Loucy (cell line): ENCODE results near the gene F7.

Experiments
- H2AFZ ChIP-seq: fragments of 200-600 bp; sonication (generic); 2 replicates; pipeline ENCODE4 v1.6.0; 2016; ENCODE audit warnings: antibody characterized with exemption, mild to moderate bottlenecking, low read length, moderate library complexity
- H3F3A ChIP-seq: fragments of 200-600 bp; 2 replicates; pipeline ENCODE4 v1.6.0; 2016; ENCODE audit warnings: antibody characterized with exemption, low read depth, mild to moderate bottlenecking
- H3K27me3 ChIP-seq: fragments of 200-600 bp; sonication (generic); 2 replicates; pipeline ENCODE4 v1.6.1; 2014; ENCODE audit warnings: low read length, mild to moderate bottlenecking; ENCODE audit not compliant: insufficient read depth, poor library complexity, severe bottlenecking
- H3K36me3 ChIP-seq: fragments of 200-600 bp; sonication (generic); 2 replicates; pipeline ENCODE4 v1.6.1; 2016; ENCODE audit warnings: low read length; ENCODE audit not compliant: insufficient read depth
- H3K4me1 ChIP-seq: fragments of 200-600 bp; sonication (generic); 2 replicates; pipeline ENCODE4 v1.5.1; 2014; ENCODE audit warnings: low read length, mild to moderate bottlenecking; ENCODE audit not compliant: insufficient read depth, poor library complexity, severe bottlenecking
- H3K4me2 ChIP-seq: fragments of 200-600 bp; sonication (generic); 2 replicates; pipeline ENCODE4 v1.6.0; 2014; ENCODE audit warnings: antibody characterized with exemption, low read length, low read depth, mild to moderate bottlenecking; ENCODE audit not compliant: poor library complexity, severe bottlenecking
- H3K4me3 ChIP-seq: fragments of 200-600 bp; sonication (generic); 2 replicates; pipeline ENCODE4 v1.5.1; 2014; ENCODE audit warnings: low read length, mild to moderate bottlenecking, mixed read lengths; ENCODE audit not compliant: poor library complexity, severe bottlenecking
- H3K79me2 ChIP-seq: fragments of 200-600 bp; sonication (generic); 2 replicates; pipeline ENCODE4 v1.6.1; 2014; ENCODE audit warnings: low read length; ENCODE audit not compliant: insufficient read depth
- H3K9ac ChIP-seq: fragments of 200-600 bp; sonication (generic); 2 replicates; pipeline ENCODE4 v1.6.0; 2014; ENCODE audit warnings: mild to moderate bottlenecking, low read depth, low read length, moderate library complexity; ENCODE audit not compliant: poor library complexity, severe bottlenecking
- H3K9me2 ChIP-seq: fragments of 200-600 bp; sonication (generic); replicated peaks from 2 replicates; pipeline ENCODE4 v1.6.1; 2016; ENCODE audit warnings: low read depth, low read length, mixed read lengths
- H3K9me3 ChIP-seq: fragments of 200-600 bp; sonication (generic); 2 replicates; pipeline ENCODE4 v1.6.1; 2014; ENCODE audit warnings: mild to moderate bottlenecking, antibody characterized with exemption, low read length, low read depth; ENCODE audit not compliant: insufficient read depth
- H4K20me1 ChIP-seq: fragments of 200-600 bp; sonication (generic); 2 replicates; pipeline ENCODE4 v1.6.0; 2014; ENCODE audit warnings: antibody characterized with exemption, low read length, mild to moderate bottlenecking; ENCODE audit not compliant: insufficient read depth, poor library complexity, severe bottlenecking
- EZH2phosphoT487 ChIP-seq: fragments of 200-600 bp; IDR thresholded peaks from 2 replicates; pipeline ENCODE4 v1.6.1; 2018; ENCODE audit warnings: antibody characterized with exemption, mild to moderate bottlenecking, moderate library complexity, borderline replicate concordance
- TF ChIP-seq, protein P1 (sequence below): fragments of 200-600 bp; sonication (generic); conservative IDR thresholded peaks from 2 replicates; pipeline ENCODE4 v1.5.1; 2014; ENCODE audit warnings: mild to moderate bottlenecking, antibody characterized with exemption, low read length

Gene F7

DNA sequence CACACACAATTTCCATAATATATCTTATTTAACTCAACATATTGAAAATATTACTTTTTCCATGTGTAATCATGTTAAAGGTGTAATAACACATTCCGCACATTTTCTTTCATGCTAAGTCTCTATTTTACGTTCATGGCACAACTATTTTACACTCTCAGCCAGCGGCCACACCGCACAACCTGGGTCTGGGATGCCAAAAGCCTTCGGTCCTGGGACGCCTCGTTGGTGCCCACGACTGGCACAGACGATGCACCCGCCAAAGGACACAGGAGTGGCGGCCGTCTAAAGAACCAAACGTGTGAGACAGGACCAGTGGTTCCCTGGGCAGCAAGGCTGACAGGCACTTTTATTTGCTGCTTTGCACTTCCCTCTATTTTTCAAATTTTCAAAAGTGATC lies 42.8 kb downstream of the F7 start:
- TF ChIP-seq, protein P1, sequence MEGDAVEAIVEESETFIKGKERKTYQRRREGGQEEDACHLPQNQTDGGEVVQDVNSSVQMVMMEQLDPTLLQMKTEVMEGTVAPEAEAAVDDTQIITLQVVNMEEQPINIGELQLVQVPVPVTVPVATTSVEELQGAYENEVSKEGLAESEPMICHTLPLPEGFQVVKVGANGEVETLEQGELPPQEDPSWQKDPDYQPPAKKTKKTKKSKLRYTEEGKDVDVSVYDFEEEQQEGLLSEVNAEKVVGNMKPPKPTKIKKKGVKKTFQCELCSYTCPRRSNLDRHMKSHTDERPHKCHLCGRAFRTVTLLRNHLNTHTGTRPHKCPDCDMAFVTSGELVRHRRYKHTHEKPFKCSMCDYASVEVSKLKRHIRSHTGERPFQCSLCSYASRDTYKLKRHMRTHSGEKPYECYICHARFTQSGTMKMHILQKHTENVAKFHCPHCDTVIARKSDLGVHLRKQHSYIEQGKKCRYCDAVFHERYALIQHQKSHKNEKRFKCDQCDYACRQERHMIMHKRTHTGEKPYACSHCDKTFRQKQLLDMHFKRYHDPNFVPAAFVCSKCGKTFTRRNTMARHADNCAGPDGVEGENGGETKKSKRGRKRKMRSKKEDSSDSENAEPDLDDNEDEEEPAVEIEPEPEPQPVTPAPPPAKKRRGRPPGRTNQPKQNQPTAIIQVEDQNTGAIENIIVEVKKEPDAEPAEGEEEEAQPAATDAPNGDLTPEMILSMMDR = no peak
- TF ChIP-seq EZH2phosphoT487 = no peak
- H4K20me1 ChIP-seq = no peaks in the 10 kb centered on the region
- peaks cover 5% of the 10 kb centered on the region for H3K4me1 ChIP-seq
- no peak overlapping the region for H3K4me2 ChIP-seq
- no peaks in the 10 kb centered on the region for H3K79me2 ChIP-seq
- no peaks in the 10 kb centered on the region for H3F3A ChIP-seq
- H2AFZ ChIP-seq = no peak overlapping the region
- no peaks in the 10 kb centered on the region for H3K9me3 ChIP-seq
- H3K36me3 ChIP-seq = no peaks in the 10 kb centered on the region
- H3K9ac ChIP-seq = no peak overlapping the region
- no peaks in the 10 kb centered on the region for H3K9me2 ChIP-seq
- H3K27me3 ChIP-seq = no peaks in the 10 kb centered on the region
- no peak overlapping the region for H3K4me3 ChIP-seq

DNA sequence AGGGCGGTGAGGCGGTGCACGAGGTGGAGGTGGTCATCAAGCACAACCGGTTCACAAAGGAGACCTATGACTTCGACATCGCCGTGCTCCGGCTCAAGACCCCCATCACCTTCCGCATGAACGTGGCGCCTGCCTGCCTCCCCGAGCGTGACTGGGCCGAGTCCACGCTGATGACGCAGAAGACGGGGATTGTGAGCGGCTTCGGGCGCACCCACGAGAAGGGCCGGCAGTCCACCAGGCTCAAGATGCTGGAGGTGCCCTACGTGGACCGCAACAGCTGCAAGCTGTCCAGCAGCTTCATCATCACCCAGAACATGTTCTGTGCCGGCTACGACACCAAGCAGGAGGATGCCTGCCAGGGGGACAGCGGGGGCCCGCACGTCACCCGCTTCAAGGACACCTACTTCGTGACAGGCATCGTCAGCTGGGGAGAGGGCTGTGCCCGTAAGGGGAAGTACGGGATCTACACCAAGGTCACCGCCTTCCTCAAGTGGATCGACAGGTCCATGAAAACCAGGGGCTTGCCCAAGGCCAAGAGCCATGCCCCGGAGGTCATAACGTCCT lies 43.4 kb downstream of the F7 start:
- H4K20me1 ChIP-seq = no peaks in the 10 kb centered on the region
- H3K9ac ChIP-seq = no peak overlapping the region
- H3K4me1 ChIP-seq = peaks cover 9% of the 10 kb centered on the region
- H3K9me3 ChIP-seq = no peaks in the 10 kb centered on the region
- no peaks in the 10 kb centered on the region for H3K27me3 ChIP-seq
- no peak overlapping the region for H3K4me2 ChIP-seq
- no peak overlapping the region for H2AFZ ChIP-seq
- H3K79me2 ChIP-seq = no peaks in the 10 kb centered on the region
- no peak overlapping the region for H3K4me3 ChIP-seq
- TF ChIP-seq, protein P1 = no peak
- no peak for TF ChIP-seq EZH2phosphoT487
- no peaks in the 10 kb centered on the region for H3K36me3 ChIP-seq
- no peaks in the 10 kb centered on the region for H3F3A ChIP-seq
- H3K9me2 ChIP-seq = no peaks in the 10 kb centered on the region

DNA sequence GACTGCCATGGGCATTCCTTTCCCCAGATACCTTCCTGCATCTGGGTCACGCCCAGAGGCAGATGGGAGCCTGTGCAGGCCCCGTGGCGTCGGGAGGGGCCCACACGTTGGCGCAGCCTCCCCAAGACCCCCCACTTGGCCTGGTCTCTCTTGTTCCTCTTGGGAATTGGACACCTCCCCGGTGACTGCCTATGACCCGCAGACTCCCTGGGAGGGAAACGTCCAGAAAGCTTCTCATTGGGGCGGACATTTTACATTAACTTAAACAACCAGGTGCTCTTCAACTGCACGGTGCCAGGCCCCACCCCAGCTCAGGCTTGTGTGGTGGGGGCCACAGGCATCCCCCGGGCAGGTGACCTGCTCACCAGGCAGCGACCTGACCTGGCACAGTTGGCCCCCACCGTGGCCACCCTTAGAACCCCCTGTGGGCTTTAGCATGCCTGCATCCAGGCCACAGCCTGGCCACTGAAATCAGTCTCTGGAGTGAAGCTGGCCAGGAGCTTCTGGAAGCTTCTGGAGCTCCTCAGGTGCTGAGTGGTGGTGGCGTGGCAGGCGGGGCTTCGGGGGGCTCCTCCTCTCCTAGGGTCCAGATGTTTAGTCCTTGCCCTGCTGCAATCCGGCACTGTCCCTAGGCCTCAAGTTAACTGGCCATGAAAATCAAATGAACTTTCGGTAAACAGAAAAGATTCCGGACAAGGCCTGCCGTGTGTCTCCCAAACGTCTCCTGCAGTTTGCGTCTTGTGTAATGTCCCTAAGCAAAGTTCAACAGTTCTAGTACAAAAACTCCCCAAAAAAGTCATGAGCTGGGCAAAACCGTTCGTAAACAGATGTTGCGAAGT lies 44.3 kb downstream of the F7 start:
- no peaks in the 10 kb centered on the region for H4K20me1 ChIP-seq
- H3K9me2 ChIP-seq = no peaks in the 10 kb centered on the region
- no peaks in the 10 kb centered on the region for H3K36me3 ChIP-seq
- TF ChIP-seq EZH2phosphoT487 = no peak
- TF ChIP-seq, protein P1 = no peak
- H3K9ac ChIP-seq = no peak overlapping the region
- no peaks in the 10 kb centered on the region for H3K27me3 ChIP-seq
- H2AFZ ChIP-seq = no peak overlapping the region
- no peaks in the 10 kb centered on the region for H3K79me2 ChIP-seq
- no peak overlapping the region for H3K4me2 ChIP-seq
- no peaks in the 10 kb centered on the region for H3K9me3 ChIP-seq
- peaks cover 15% of the 10 kb centered on the region for H3K4me1 ChIP-seq
- no peaks in the 10 kb centered on the region for H3F3A ChIP-seq
- H3K4me3 ChIP-seq = no peak overlapping the region
